ENCODE results near the gene GBA3. TPM values are rescaled to one million over a fixed set of nuclear protein-coding genes. Genes with fewer than 3 reads are reported as not detected.

Gene GBA3
- total RNA-seq, 4 donors from 2014 or later = 0.47 to 0.56 TPM; not detected in 2

- DNase-seq (ENCODE audit: low spot score) = no peak
- ATAC-seq (ENCODE audit: low FRiP score) = no peak
Measured at GRCh38 chr4:22754116-22754515, 61.4 kb downstream of the GBA3 start.

GRCh38 chr4:22762548-22762947 lies 69.8 kb downstream of the GBA3 start:
- no peak for DNase-seq (ENCODE audit: low spot score)
- TF ChIP-seq CTCF (IDR thresholded peaks at IDR 0.05) = no peak
- ATAC-seq (ENCODE audit: low FRiP score) = no peak

More at GRCh38 chr4:22754116-22754515, 61.4 kb downstream of the GBA3 start:
- TF ChIP-seq CTCF (IDR thresholded peaks at IDR 0.05) = no peak

GRCh38 chr4:22764183-22764582 lies 71.4 kb downstream of the GBA3 start:
- no peak for DNase-seq (ENCODE audit: low spot score)
- ATAC-seq (ENCODE audit: low FRiP score) = no peak
- no peak for TF ChIP-seq CTCF (IDR thresholded peaks at IDR 0.05)

GRCh38 chr4:22766068-22766467 lies 73.3 kb downstream of the GBA3 start:
- DNase-seq (ENCODE audit: low spot score) (no peak), ATAC-seq (ENCODE audit: low FRiP score) (no peak)
- TF ChIP-seq CTCF (IDR thresholded peaks at IDR 0.05) = no peak

- no peak for TF ChIP-seq CTCF (IDR thresholded peaks at IDR 0.05)
- DNase-seq (ENCODE audit: low spot score) (no peak), ATAC-seq (ENCODE audit: low FRiP score) (no peak)
Measured at GRCh38 chr4:22778547-22779163, 85.9 kb downstream of the GBA3 start.

- no peak for DNase-seq (ENCODE audit: low spot score)
- TF ChIP-seq CTCF (IDR thresholded peaks at IDR 0.05) = no peak
- no peak for ATAC-seq (ENCODE audit: low FRiP score)
Measured at GRCh38 chr4:22780317-22780716, 87.6 kb downstream of the GBA3 start.

- no peak for ATAC-seq (ENCODE audit: low FRiP score)
- no peak for TF ChIP-seq CTCF (IDR thresholded peaks at IDR 0.05)
- no peak for DNase-seq (ENCODE audit: low spot score)
Measured at GRCh38 chr4:22780797-22781196, 88.1 kb downstream of the GBA3 start.

Measured in omental fat pad (tissue), 4 donors.